ENCODE data around the gene OR5L1. TPM values are rescaled to one million over a fixed set of nuclear protein-coding genes. Genes with fewer than 3 reads are reported as not detected.

OR5L1 gene
- total and polyA plus RNA-seq, 12 donors, result not detected

DNA sequence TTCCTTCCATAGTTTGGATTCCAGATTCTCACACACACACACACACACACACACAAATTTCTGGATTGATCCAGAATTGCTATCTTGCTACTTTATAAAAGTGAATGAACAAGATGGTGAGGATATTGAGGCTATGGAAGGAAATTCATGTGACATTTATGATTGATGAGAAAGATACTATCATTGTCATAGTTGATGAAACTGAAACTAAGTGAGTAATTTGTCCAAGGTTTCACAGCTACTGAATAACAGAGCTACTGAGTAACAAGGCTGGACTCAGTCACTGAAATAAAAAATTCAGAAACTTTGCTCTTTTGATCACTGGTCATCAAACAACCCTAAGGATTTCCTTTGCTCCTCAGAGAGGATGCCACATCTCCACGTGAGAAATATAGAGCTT lies 43.5 kb downstream of the OR5L1 start:
- WGBS, 4 donors, result 11 to 32% (median 17%) methylated on average over 1 of the region's 1 CpG
- no peaks in the 10 kb centered on the region for H3K36me3 ChIP-seq (replicated peaks in 1 of 2)
- TF ChIP-seq, protein P1, sequence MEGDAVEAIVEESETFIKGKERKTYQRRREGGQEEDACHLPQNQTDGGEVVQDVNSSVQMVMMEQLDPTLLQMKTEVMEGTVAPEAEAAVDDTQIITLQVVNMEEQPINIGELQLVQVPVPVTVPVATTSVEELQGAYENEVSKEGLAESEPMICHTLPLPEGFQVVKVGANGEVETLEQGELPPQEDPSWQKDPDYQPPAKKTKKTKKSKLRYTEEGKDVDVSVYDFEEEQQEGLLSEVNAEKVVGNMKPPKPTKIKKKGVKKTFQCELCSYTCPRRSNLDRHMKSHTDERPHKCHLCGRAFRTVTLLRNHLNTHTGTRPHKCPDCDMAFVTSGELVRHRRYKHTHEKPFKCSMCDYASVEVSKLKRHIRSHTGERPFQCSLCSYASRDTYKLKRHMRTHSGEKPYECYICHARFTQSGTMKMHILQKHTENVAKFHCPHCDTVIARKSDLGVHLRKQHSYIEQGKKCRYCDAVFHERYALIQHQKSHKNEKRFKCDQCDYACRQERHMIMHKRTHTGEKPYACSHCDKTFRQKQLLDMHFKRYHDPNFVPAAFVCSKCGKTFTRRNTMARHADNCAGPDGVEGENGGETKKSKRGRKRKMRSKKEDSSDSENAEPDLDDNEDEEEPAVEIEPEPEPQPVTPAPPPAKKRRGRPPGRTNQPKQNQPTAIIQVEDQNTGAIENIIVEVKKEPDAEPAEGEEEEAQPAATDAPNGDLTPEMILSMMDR (IDR thresholded peaks at IDR 0.05), result no peak
- no peak for TF ChIP-seq POLR2A (IDR thresholded peaks at IDR 0.05)

More for the DNA sequence above, 43.5 kb downstream of the OR5L1 start:
- H3K4me1 ChIP-seq (replicated peaks in 1 of 2), result no peaks in the 10 kb centered on the region
- no peak overlapping the region for H3K4me3 ChIP-seq
- no peaks in the 10 kb centered on the region for H3K9me3 ChIP-seq (replicated peaks in 1 of 3)
- intact Hi-C loops (cut with DNase I), result no loop called here
- DNase-seq, result no peak
- no peak overlapping the region for H3K27ac ChIP-seq
- no peaks in the 10 kb centered on the region for H3K27me3 ChIP-seq

Other genes with a start within 250 kb of the OR5L1 start
- not detected for gene OR4C16, start 239.2 kb upstream of the OR5L1 start, total RNA-seq
- gene OR4C16, start 239.2 kb upstream of the OR5L1 start, polyA plus RNA-seq, result not detected
- not detected for gene OR4C11, start 203.7 kb upstream of the OR5L1 start, total RNA-seq
- gene OR4C11, start 203.7 kb upstream of the OR5L1 start, polyA plus RNA-seq, result not detected
- gene OR4P4, start 176.3 kb upstream of the OR5L1 start, total RNA-seq, result not detected
- not detected for gene OR4P4, start 176.3 kb upstream of the OR5L1 start, polyA plus RNA-seq
- not detected for gene OR4S2, start 163.0 kb upstream of the OR5L1 start, total RNA-seq
- not detected for gene OR4S2, start 163.0 kb upstream of the OR5L1 start, polyA plus RNA-seq
- gene OR4C6, start 149.2 kb upstream of the OR5L1 start, total RNA-seq, result not detected
- not detected for gene OR4C6, start 149.2 kb upstream of the OR5L1 start, polyA plus RNA-seq
- gene OR5D13, start 37.9 kb upstream of the OR5L1 start, total RNA-seq, result not detected
- not detected for gene OR5D13, start 37.9 kb upstream of the OR5L1 start, polyA plus RNA-seq
- not detected for gene OR5D14, start 15.8 kb upstream of the OR5L1 start, total RNA-seq
- gene OR5D14, start 15.8 kb upstream of the OR5L1 start, polyA plus RNA-seq, result not detected
- gene OR5D18, start 8.3 kb downstream of the OR5L1 start, total RNA-seq, result not detected
- not detected for gene OR5D18, start 8.3 kb downstream of the OR5L1 start, polyA plus RNA-seq
- not detected for gene OR5L2, start 15.9 kb downstream of the OR5L1 start, total RNA-seq
- gene OR5L2, start 15.9 kb downstream of the OR5L1 start, polyA plus RNA-seq, result not detected
- not detected for gene OR5D16, start 27.4 kb downstream of the OR5L1 start, total RNA-seq
- not detected for gene OR5D16, start 27.4 kb downstream of the OR5L1 start, polyA plus RNA-seq
- gene TRIM51, start 71.9 kb downstream of the OR5L1 start, total RNA-seq, result not detected
- gene TRIM51, start 71.9 kb downstream of the OR5L1 start, polyA plus RNA-seq, result not detected
- gene OR5W2, start 103.2 kb downstream of the OR5L1 start, total RNA-seq, result not detected
- not detected for gene OR5W2, start 103.2 kb downstream of the OR5L1 start, polyA plus RNA-seq
- not detected for gene OR5I1, start 125.0 kb downstream of the OR5L1 start, total RNA-seq
- gene OR5I1, start 125.0 kb downstream of the OR5L1 start, polyA plus RNA-seq, result not detected
- not detected for gene OR10AG1, start 158.6 kb downstream of the OR5L1 start, total RNA-seq
- not detected for gene OR10AG1, start 158.6 kb downstream of the OR5L1 start, polyA plus RNA-seq
- gene OR5F1, start 183.3 kb downstream of the OR5L1 start, total RNA-seq, result not detected
- not detected for gene OR5F1, start 183.3 kb downstream of the OR5L1 start, polyA plus RNA-seq
- gene OR5AS1, start 216.3 kb downstream of the OR5L1 start, total RNA-seq, result not detected
- not detected for gene OR5AS1, start 216.3 kb downstream of the OR5L1 start, polyA plus RNA-seq

Data from adrenal gland (tissue), 12 donors.